GM23248 (cell line): ENCODE data around the gene DYSF. TPM values are rescaled to one million over a fixed set of nuclear protein-coding genes. Genes with fewer than 3 reads are reported as not detected.

ENCODE experiments used
- DNase-seq: peaks from one replicate; pipeline ENCODE4 v3.0.0-alpha.2; 2015
- H2AFZ ChIP-seq: fragments of 200-600 bp; sonication (generic); 2 replicates; pipeline ENCODE4 v1.6.1; 2016; ENCODE audit warnings: antibody characterized with exemption
- H3F3A ChIP-seq: fragments of 200-600 bp; sonication (generic); 2 replicates; pipeline ENCODE4 v1.6.1; 2016; ENCODE audit warnings: mild to moderate bottlenecking, antibody characterized with exemption, mixed run types; ENCODE audit not compliant: insufficient read depth
- H3K27ac ChIP-seq: fragments of 200-600 bp; sonication (generic); 2 replicates; pipeline ENCODE4 v1.5.1; 2016; ENCODE audit warnings: mild to moderate bottlenecking
- H3K27me3 ChIP-seq: fragments of 200-600 bp; sonication (generic); replicated peaks from 2 replicates; pipeline ENCODE4 v1.6.1; 2016; ENCODE audit warnings: mild to moderate bottlenecking; ENCODE audit not compliant: insufficient read depth
- H3K36me3 ChIP-seq: fragments of 200-600 bp; sonication (generic); 2 replicates; pipeline ENCODE4 v1.6.1; 2016; ENCODE audit warnings: low read depth, mild to moderate bottlenecking
- H3K4me1 ChIP-seq: fragments of 200-600 bp; sonication (generic); 2 replicates; pipeline ENCODE4 v1.6.1; 2016; ENCODE audit warnings: mild to moderate bottlenecking; ENCODE audit not compliant: insufficient read depth
- H3K4me2 ChIP-seq: fragments of 200-600 bp; sonication (generic); one replicate; pipeline ENCODE4 v1.6.1; 2016; ENCODE audit warnings: mild to moderate bottlenecking; ENCODE audit not compliant: unreplicated experiment
- H3K4me3 ChIP-seq: fragments of 200-600 bp; sonication (generic); 2 replicates; pipeline ENCODE4 v1.5.1; 2016; ENCODE audit warnings: mild to moderate bottlenecking
- H3K79me2 ChIP-seq: fragments of 200-600 bp; sonication (generic); 2 replicates; pipeline ENCODE4 v1.6.1; 2016; ENCODE audit warnings: mild to moderate bottlenecking; ENCODE audit not compliant: insufficient read depth
- H3K9ac ChIP-seq: fragments of 200-600 bp; sonication (generic); 2 replicates; pipeline ENCODE4 v1.6.1; 2016; ENCODE audit warnings: mild to moderate bottlenecking
- H3K9me2 ChIP-seq: fragments of 200-600 bp; sonication (generic); 2 replicates; pipeline ENCODE4 v1.6.1; 2016; ENCODE audit warnings: mixed run types, mild to moderate bottlenecking, moderate library complexity; ENCODE audit not compliant: insufficient read depth
- H3K9me3 ChIP-seq: fragments of 200-600 bp; sonication (generic); one replicate; pipeline ENCODE4 v1.6.1; 2017; ENCODE audit warnings: low read depth
- H4K20me1 ChIP-seq: fragments of 200-600 bp; sonication (generic); 2 replicates; pipeline ENCODE4 v1.6.0; 2016; ENCODE audit not compliant: insufficient read depth
- EZH2 ChIP-seq: fragments of 200-600 bp; sonication (generic); IDR thresholded peaks from 2 replicates; pipeline ENCODE4 v1.6.1; 2018; ENCODE audit warnings: antibody characterized with exemption, mild to moderate bottlenecking; ENCODE audit not compliant: insufficient read depth, poor library complexity, severe bottlenecking
- EZH2phosphoT487 ChIP-seq: fragments of 200-600 bp; sonication (generic); IDR thresholded peaks from 2 replicates; pipeline ENCODE4 v1.6.1; 2018; ENCODE audit warnings: antibody characterized with exemption, moderate library complexity, mild to moderate bottlenecking, low read depth; ENCODE audit not compliant: insufficient read depth
- WGBS, 2 experiments: methylation state at CpG; one replicate each; pipeline ENCODE4 v1.1.6; 2015 to 2017; ENCODE audit warnings: low lambda C conversion rate in 2 of 2, low coverage in 1 of 2; ENCODE audit errors: missing lambda C conversion rate in 2 of 2; 5-methylcytosine and 5-hydroxymethylcytosine counted together
- in situ Hi-C: fragments of 300-500 bp; cut with MboI; formaldehyde crosslinking; loops from 2 replicates; pipeline ENCODE4 v1.15.0; 2020
- polyA plus RNA-seq: library from polyadenylated mRNA; unstranded; fragments of >200 nt; fragmentation: Nextera tagmentation; extraction: Ambion mirVana; gene quantifications from 2 replicates; pipeline ENCODE4 v1.2.1, GENCODE V29; 2016
- total RNA-seq: library from RNA; depleted of rRNA; stranded (reverse); fragments of >200 nt; shearing (Covaris generic); gene quantifications from 2 replicates; pipeline ENCODE4 v1.2.3, GENCODE V29; 2014

The DYSF gene
- total and polyA plus RNA-seq, 2 experiments from 2014 or later: 0.25 to 0.54 TPM

GRCh38 chr2:71513721-71514120 is 60.4 kb downstream of the DYSF start:
- no peak for DNase-seq

DNA sequence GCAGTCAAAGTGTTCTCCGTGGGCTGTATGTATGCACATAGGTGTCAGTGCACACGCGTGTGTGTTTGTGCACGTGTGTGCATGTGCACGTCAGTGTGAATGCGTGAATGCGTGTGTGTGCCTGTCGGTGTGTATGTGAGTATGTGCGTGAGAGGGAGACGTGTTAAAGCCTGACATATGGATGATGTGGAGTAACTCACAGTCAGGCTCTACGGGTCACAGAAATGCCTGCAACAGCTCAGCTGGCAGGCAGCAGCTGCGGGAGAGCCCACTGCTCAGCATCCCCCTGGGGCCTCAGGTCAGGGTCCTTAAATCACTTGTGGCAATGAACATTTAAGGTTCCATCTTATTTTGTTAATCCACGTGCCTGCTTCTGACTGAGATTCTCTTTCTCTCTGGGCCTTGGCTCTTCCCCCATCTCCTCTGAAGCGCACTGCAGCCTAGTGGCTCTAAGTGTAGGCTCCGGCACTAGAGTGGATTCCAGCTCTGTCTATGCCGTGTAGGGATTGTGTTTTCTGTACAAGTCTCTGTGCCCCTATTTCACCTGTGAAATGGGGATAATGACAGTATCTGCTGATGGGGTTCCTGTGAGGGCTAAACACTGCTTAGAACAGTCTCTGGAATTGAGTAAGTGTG is 63.0 kb downstream of the DYSF start:
- TF ChIP-seq EZH2phosphoT487: no peak
- TF ChIP-seq EZH2: no peak
- H3K9me3 ChIP-seq: no peaks in the 10 kb centered on the region
- no peak overlapping the region for H2AFZ ChIP-seq
- no peaks in the 10 kb centered on the region for H3K9me2 ChIP-seq
- H3K36me3 ChIP-seq: no peaks in the 10 kb centered on the region
- H3K27me3 ChIP-seq: peaks cover 18% of the 10 kb centered on the region
- no peaks in the 10 kb centered on the region for H4K20me1 ChIP-seq
- DNase-seq: no peak
- no peaks in the 10 kb centered on the region for H3K4me1 ChIP-seq
- H3K9ac ChIP-seq: no peak overlapping the region
- no peak overlapping the region for H3K4me3 ChIP-seq
- no peak overlapping the region for H3K4me2 ChIP-seq
- WGBS, 2 experiments: 64 to 65% methylated on average over 16 of the region's 16 CpGs
- no peaks in the 10 kb centered on the region for H3K79me2 ChIP-seq
- H3F3A ChIP-seq: no peaks in the 10 kb centered on the region
- H3K27ac ChIP-seq: no peak overlapping the region
- in situ Hi-C loops: no loop called here

More at GRCh38 chr2:71513721-71514120, 60.4 kb downstream of the DYSF start:
- TF ChIP-seq EZH2phosphoT487: no peak
- TF ChIP-seq EZH2: no peak
- no peaks in the 10 kb centered on the region for H4K20me1 ChIP-seq
- no peak overlapping the region for H2AFZ ChIP-seq
- no peak overlapping the region for H3K4me2 ChIP-seq
- in situ Hi-C loops: no loop called here
- peaks cover 18% of the 10 kb centered on the region for H3K27me3 ChIP-seq
- 49 to 53% methylated on average over 7 to 11 of the region's 11 CpGs for WGBS, 2 experiments
- no peak overlapping the region for H3K4me3 ChIP-seq
- no peaks in the 10 kb centered on the region for H3K4me1 ChIP-seq
- no peaks in the 10 kb centered on the region for H3K36me3 ChIP-seq
- H3F3A ChIP-seq: no peaks in the 10 kb centered on the region
- no peak overlapping the region for H3K9ac ChIP-seq
- no peak overlapping the region for H3K27ac ChIP-seq
- no peaks in the 10 kb centered on the region for H3K79me2 ChIP-seq
- no peaks in the 10 kb centered on the region for H3K9me3 ChIP-seq
- H3K9me2 ChIP-seq: no peaks in the 10 kb centered on the region

- Histone ChIP-seq H3F3A (no peaks in the 10 kb centered on the region), H3K27ac (no peak overlapping the region), H3K27me3 (peaks cover 22% of the 10 kb centered on the region), H2AFZ (no peak overlapping the region), H3K9me2 (no peaks in the 10 kb centered on the region), H3K4me3 (no peak overlapping the region), H3K36me3 (no peaks in the 10 kb centered on the region), H3K4me1 (no peaks in the 10 kb centered on the region), H3K4me2 (no peak overlapping the region), H4K20me1 (no peaks in the 10 kb centered on the region), H3K9me3 (no peaks in the 10 kb centered on the region), H3K79me2 (no peaks in the 10 kb centered on the region), H3K9ac (no peak overlapping the region)
- no peak for DNase-seq
- in situ Hi-C loops: no loop called here
- 51 to 67% methylated on average over 4 of the region's 4 CpGs for WGBS, 2 experiments
- TF ChIP-seq EZH2phosphoT487: no peak
- TF ChIP-seq EZH2: no peak
Measured at GRCh38 chr2:71517851-71518250, 64.5 kb downstream of the DYSF start.

GRCh38 chr2:71521436-71521950 is 68.1 kb downstream of the DYSF start:
- no peak overlapping the region for H3K4me2 ChIP-seq
- in situ Hi-C loops: no loop called here
- H3K79me2 ChIP-seq: no peaks in the 10 kb centered on the region
- no peaks in the 10 kb centered on the region for H3K36me3 ChIP-seq
- H3K4me1 ChIP-seq: no peaks in the 10 kb centered on the region
- H3K9ac ChIP-seq: no peak overlapping the region
- no peak overlapping the region for H3K27ac ChIP-seq
- DNase-seq: no peak
- no peaks in the 10 kb centered on the region for H3F3A ChIP-seq
- H3K27me3 ChIP-seq: peaks cover 26% of the 10 kb centered on the region
- TF ChIP-seq EZH2: no peak
- no peak for TF ChIP-seq EZH2phosphoT487
- H3K4me3 ChIP-seq: no peak overlapping the region
- no peaks in the 10 kb centered on the region for H3K9me3 ChIP-seq
- no peaks in the 10 kb centered on the region for H3K9me2 ChIP-seq
- no peak overlapping the region for H2AFZ ChIP-seq
- 43 to 60% methylated on average over 8 of the region's 8 CpGs for WGBS, 2 experiments
- H4K20me1 ChIP-seq: no peaks in the 10 kb centered on the region

GRCh38 chr2:71524476-71524875 is 71.1 kb downstream of the DYSF start:
- 57 to 62% methylated on average over 6 of the region's 6 CpGs for WGBS, 2 experiments
- Histone ChIP-seq H3F3A (no peaks in the 10 kb centered on the region), H4K20me1 (no peaks in the 10 kb centered on the region), H3K27ac (no peak overlapping the region), H3K4me3 (no peak overlapping the region), H3K36me3 (no peaks in the 10 kb centered on the region), H2AFZ (no peak overlapping the region), H3K4me2 (no peak overlapping the region), H3K79me2 (no peaks in the 10 kb centered on the region), H3K9me2 (no peaks in the 10 kb centered on the region), H3K9ac (no peak overlapping the region), H3K4me1 (no peaks in the 10 kb centered on the region), H3K9me3 (no peaks in the 10 kb centered on the region), H3K27me3 (peaks cover 46% of the 10 kb centered on the region)
- TF ChIP-seq EZH2 (no peak), EZH2phosphoT487 (no peak)
- in situ Hi-C loops: no loop called here
- DNase-seq: no peak
